ENCODE measurements around the gene PHLDB2. TPM values are rescaled to one million over a fixed set of nuclear protein-coding genes. Genes with fewer than 3 reads are reported as not detected.

The PHLDB2 gene
- total and polyA plus RNA-seq, 11 donors: 59.0 to 280 (median 115) TPM

DNA sequence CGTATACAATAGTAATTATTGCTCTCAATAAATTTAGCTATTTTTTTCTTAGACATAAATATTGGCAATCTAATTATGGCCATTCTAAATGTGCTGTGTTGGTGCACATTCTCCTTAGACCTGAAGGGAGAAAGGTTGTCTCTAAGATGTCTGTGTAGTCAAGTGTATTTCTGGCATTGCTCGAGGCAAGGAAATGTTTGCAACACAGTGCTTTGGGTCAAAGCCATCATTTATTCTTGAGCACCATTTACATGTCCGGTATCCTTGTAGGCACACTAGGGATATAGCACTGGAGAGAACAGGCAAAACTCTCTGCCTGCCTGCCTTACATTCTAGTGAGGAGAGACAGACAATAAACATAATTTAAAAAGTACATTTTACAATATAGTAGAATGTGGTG is 2.6 kb upstream of the PHLDB2 start:
- Histone ChIP-seq H3K9me3 (no peaks in the 10 kb centered on the region), H3K27ac (no peak overlapping the region), H3K27me3 (peaks cover 0 to 10% (median 0%) of the 10 kb centered on the region in 9 donors), H3K36me3 (no peaks in the 10 kb centered on the region), H3K4me3 (no peak overlapping the region), H3K4me1 (peaks cover 0 to 36% (median 15%) of the 10 kb centered on the region in 12 donors)
- WGBS, 4 donors: 67 to 83% (median 72%) methylated on average over 3 of the region's 3 CpGs
- ATAC-seq: no peak
- TF ChIP-seq POLR2A (IDR thresholded peaks at IDR 0.05): no peak
- TF ChIP-seq, protein P1, sequence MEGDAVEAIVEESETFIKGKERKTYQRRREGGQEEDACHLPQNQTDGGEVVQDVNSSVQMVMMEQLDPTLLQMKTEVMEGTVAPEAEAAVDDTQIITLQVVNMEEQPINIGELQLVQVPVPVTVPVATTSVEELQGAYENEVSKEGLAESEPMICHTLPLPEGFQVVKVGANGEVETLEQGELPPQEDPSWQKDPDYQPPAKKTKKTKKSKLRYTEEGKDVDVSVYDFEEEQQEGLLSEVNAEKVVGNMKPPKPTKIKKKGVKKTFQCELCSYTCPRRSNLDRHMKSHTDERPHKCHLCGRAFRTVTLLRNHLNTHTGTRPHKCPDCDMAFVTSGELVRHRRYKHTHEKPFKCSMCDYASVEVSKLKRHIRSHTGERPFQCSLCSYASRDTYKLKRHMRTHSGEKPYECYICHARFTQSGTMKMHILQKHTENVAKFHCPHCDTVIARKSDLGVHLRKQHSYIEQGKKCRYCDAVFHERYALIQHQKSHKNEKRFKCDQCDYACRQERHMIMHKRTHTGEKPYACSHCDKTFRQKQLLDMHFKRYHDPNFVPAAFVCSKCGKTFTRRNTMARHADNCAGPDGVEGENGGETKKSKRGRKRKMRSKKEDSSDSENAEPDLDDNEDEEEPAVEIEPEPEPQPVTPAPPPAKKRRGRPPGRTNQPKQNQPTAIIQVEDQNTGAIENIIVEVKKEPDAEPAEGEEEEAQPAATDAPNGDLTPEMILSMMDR (IDR thresholded peaks at IDR 0.05): no peak
- DNase-seq: no peak
- intact Hi-C loops (cut with DNase I): loop anchor here in 2 of 10 donors (5.0 kb wide), 2 partner anchors 111 to 139 kb away; no protein-coding TSS in a partner anchor

GRCh38 chr3:111857474-111857873 is 1.6 kb upstream of the PHLDB2 start:
- WGBS, 4 donors: 68 to 73% (median 70%) methylated on average over 6 of the region's 6 CpGs
- Histone ChIP-seq H3K4me1 (peaks cover 0 to 35% (median 18%) of the 10 kb centered on the region in 12 donors), H3K27ac (no peak overlapping the region), H3K36me3 (no peaks in the 10 kb centered on the region), H3K9me3 (no peaks in the 10 kb centered on the region), H3K4me3 (no peak overlapping the region), H3K27me3 (peaks cover 0 to 10% (median 0%) of the 10 kb centered on the region in 9 donors)
- TF ChIP-seq, protein P1 (IDR thresholded peaks at IDR 0.05): no peak
- no peak for TF ChIP-seq POLR2A (IDR thresholded peaks at IDR 0.05)
- DNase-seq: no peak
- intact Hi-C loops (cut with DNase I): loop anchor here in 2 of 10 donors (5.0 kb wide), 2 partner anchors 110 to 140 kb away; no protein-coding TSS in a partner anchor
- no peak for ATAC-seq

DNA sequence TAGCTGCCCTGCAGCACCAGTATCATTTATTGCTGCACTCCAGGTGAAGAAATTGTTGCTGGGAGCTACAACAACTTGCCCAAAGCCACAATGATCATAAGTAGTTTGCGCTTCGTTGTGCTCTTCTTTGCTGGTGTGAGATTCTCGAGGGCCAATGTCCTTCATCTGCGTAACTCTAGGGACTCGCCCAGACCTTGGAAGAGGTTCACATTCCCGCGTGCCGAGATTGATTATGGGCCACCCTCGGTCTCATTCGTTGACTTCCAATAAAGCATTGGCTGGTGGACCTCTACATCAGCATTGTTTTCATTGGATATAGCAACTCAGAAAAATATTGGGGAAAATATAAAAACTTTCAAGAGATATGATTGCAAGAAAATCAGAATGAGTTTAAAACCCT is 423 bp upstream of the PHLDB2 start:
- TF ChIP-seq POLR2A (IDR thresholded peaks at IDR 0.05): no peak
- TF ChIP-seq, protein P1 (IDR thresholded peaks at IDR 0.05): no peak
- DNase-seq (peak in 1 of 5 donors; percentile 34), ATAC-seq (no peak)
- Histone ChIP-seq H3K27ac (peak overlapping the region; percentile 94 to 99 (median 96)), H3K9me3 (no peaks in the 10 kb centered on the region), H3K4me1 (peaks cover 0 to 36% (median 27%) of the 10 kb centered on the region in 12 donors), H3K27me3 (peaks cover 0 to 10% (median 0%) of the 10 kb centered on the region in 9 donors), H3K36me3 (no peaks in the 10 kb centered on the region), H3K4me3 (peak overlapping the region; percentile 59 to 98 (median 86))
- WGBS, 4 donors: 25 to 49% (median 29%) methylated on average over 10 of the region's 10 CpGs
- intact Hi-C loops (cut with DNase I): loop anchor here in 2 of 10 donors (5.0 kb wide), 2 partner anchors 109 to 141 kb away; no protein-coding TSS in a partner anchor

GRCh38 chr3:111859974-111860859 is 1.2 kb downstream of the PHLDB2 start:
- ATAC-seq (peak; percentile 68 to 80 (median 77)), DNase-seq (peak; percentile 78 to 86 (median 83))
- H3K27me3 ChIP-seq: peaks cover 0 to 10% (median 0%) of the 10 kb centered on the region in 9 donors
- H3K27ac ChIP-seq: peak overlapping the region; percentile 94 to 99 (median 96)
- no peaks in the 10 kb centered on the region for H3K36me3 ChIP-seq
- peak overlapping the region; percentile 59 to 98 (median 86) for H3K4me3 ChIP-seq
- peak in 1 of 2 donors; percentile 65 for TF ChIP-seq POLR2A (IDR thresholded peaks at IDR 0.05)
- TF ChIP-seq, protein P1 (IDR thresholded peaks at IDR 0.05): peak; percentile 38 to 73 (median 58)
- H3K9me3 ChIP-seq: no peaks in the 10 kb centered on the region
- WGBS, 4 donors: 0% methylated on average over 35 of the region's 35 CpGs
- intact Hi-C loops (cut with DNase I): loop anchor here (1.0 to 10.0 kb wide), 17 partner anchors 39 to 143 kb away; no protein-coding TSS in a partner anchor
- peaks cover 2 to 52% (median 40%) of the 10 kb centered on the region in 12 donors for H3K4me1 ChIP-seq

All from heart left ventricle (tissue), 16 donors.